Measurements from ENCODE around the gene PRPF6. TPM values are rescaled to one million over a fixed set of nuclear protein-coding genes. Genes with fewer than 3 reads are reported as not detected.

PRPF6 gene
- total and polyA plus RNA-seq, 2 of the 13 experiments (the other 11 are each of a cell fraction or from before 2014, with no cell fraction given) = 63.7 to 101 TPM

GRCh38 chr20:64062596-64063388 is 81.9 kb downstream of the PRPF6 start, which contains the start of gene TCEA2 (continued):
- TF ChIP-seq ZGPAT (CRISPR knock-in tag; IDR thresholded peaks at IDR 0.05) (peak; percentile 93), ZBTB8A (CRISPR knock-in tag; IDR thresholded peaks at IDR 0.05; ENCODE audit: borderline replicate concordance, low read depth) (0 out of 2 replicates have a peak, but pooled peaks have one; percentile 53), DBP (CRISPR knock-in tag; IDR thresholded peaks at IDR 0.05; ENCODE audit: not compliant biosample characterization) (peak; percentile 11), ZNF75D (CRISPR knock-in tag; IDR thresholded peaks at IDR 0.05; ENCODE audit: borderline replicate concordance) (no peak), ZNF432 (CRISPR knock-in tag; IDR thresholded peaks at IDR 0.05; ENCODE audit: borderline replicate concordance) (no peak), GATAD1 (CRISPR knock-in tag; IDR thresholded peaks at IDR 0.05) (peak; percentile 88), ZNF749 (CRISPR knock-in tag; IDR thresholded peaks at IDR 0.05; ENCODE audit: borderline replicate concordance) (peak; percentile 79), ZNF614 (CRISPR knock-in tag; IDR thresholded peaks at IDR 0.05; ENCODE audit: borderline replicate concordance) (peak; percentile 86; the same call in 1 of the 2 replicates), THAP11 (CRISPR knock-in tag; IDR thresholded peaks at IDR 0.05) (peak; percentile 98), MAF1 (CRISPR knock-in tag; IDR thresholded peaks at IDR 0.05; ENCODE audit: borderline replicate concordance) (peak; percentile 12; the same call in 1 of the 2 replicates), ZNF124 (CRISPR knock-in tag; IDR thresholded peaks at IDR 0.05) (peak; percentile 97), EEA1 (CRISPR knock-in tag; IDR thresholded peaks at IDR 0.05; ENCODE audit: borderline replicate concordance) (peak; percentile 3; the same call in 1 of the 2 replicates), CCDC6 (CRISPR knock-in tag; IDR thresholded peaks at IDR 0.05) (peak; percentile 91; the same call in 1 of the 2 replicates), KDM3A (CRISPR knock-in tag; IDR thresholded peaks at IDR 0.05; ENCODE audit: low read depth) (peak; percentile 98), ZNF256 (CRISPR knock-in tag; conservative IDR thresholded peaks at IDR 0.05) (no peak), XBP1 (CRISPR knock-in tag; IDR thresholded peaks at IDR 0.05) (0 out of 2 replicates have a peak, but pooled peaks have one; percentile 6), ZSCAN30 (CRISPR knock-in tag; IDR thresholded peaks at IDR 0.05) (no peak), SOX13 (IDR thresholded peaks at IDR 0.05) (no peak), SOX13 (CRISPR knock-in tag; conservative IDR thresholded peaks at IDR 0.05 in 1 of 2, IDR thresholded peaks at IDR 0.05 in 1 of 2) (peak in 1 of 2 experiments; percentile 55; a peak in 1 of 4 replicates), YEATS4 (CRISPR knock-in tag; IDR thresholded peaks at IDR 0.05; ENCODE audit: borderline replicate concordance) (peak; percentile 75; the same call in 1 of the 2 replicates), POGK (CRISPR knock-in tag; conservative IDR thresholded peaks at IDR 0.05) (peak; percentile 81; the same call in 1 of the 2 replicates), HMGA1 (CRISPR knock-in tag; conservative IDR thresholded peaks at IDR 0.05) (no peak), KMT2A (CRISPR knock-in tag; IDR thresholded peaks at IDR 0.05) (peak; percentile 80; the same call in 1 of the 2 replicates), GMEB2 (CRISPR knock-in tag; IDR thresholded peaks at IDR 0.05; ENCODE audit: low read depth) (peak; percentile 93)

Measured in HepG2 (cell line).